ENCODE measurements around the gene RTP5. TPM values are rescaled to one million over a fixed set of nuclear protein-coding genes. Genes with fewer than 3 reads are reported as not detected.

RTP5 gene
- total RNA-seq, 4 donors from 2014 or later: 0.33 TPM; not detected in 3

DNA sequence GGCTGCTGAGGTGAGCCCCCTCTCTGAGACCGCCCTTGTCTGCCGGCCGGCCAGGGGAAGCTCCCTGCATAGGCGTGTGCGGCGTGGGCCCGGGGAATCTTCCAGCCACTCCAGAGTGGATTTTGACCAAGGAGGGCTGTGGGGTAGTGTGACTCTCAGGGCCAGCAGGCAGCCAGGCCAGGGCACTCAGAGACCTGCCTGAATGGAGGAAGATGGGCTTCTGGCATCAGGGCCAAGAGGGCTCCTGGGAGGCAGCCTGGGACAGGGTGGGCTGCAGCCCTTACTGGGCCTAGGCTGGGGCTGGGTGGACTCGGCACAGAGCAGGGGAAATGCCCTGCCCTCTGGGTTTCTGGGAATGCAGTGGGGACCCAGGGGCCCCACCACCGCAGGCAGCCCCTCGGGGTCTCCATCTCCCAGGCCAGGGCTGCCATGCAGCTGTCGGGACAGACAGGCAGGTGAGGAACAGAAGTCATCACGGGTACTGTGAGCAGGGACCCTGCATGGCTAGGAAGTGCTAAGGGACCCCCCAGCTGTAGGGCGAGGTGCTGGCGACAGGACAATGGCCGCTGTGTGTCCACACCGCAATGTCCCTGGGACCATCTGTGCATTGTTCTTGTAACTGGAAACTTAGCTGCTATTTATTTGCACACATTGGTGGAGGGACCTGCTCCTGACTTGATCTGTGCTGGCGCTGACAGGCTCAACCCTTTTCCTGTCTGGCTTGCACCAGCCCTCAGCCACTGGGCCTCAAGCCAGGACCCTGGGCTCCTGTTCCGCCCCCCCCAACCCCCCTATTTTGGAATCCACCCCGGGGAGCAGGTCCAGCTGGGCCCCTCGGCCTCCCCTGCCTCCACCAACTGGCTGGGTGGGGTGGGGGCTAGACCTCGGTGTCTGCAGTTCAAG is 14.9 kb upstream of the RTP5 start:
- TF ChIP-seq, protein P1, sequence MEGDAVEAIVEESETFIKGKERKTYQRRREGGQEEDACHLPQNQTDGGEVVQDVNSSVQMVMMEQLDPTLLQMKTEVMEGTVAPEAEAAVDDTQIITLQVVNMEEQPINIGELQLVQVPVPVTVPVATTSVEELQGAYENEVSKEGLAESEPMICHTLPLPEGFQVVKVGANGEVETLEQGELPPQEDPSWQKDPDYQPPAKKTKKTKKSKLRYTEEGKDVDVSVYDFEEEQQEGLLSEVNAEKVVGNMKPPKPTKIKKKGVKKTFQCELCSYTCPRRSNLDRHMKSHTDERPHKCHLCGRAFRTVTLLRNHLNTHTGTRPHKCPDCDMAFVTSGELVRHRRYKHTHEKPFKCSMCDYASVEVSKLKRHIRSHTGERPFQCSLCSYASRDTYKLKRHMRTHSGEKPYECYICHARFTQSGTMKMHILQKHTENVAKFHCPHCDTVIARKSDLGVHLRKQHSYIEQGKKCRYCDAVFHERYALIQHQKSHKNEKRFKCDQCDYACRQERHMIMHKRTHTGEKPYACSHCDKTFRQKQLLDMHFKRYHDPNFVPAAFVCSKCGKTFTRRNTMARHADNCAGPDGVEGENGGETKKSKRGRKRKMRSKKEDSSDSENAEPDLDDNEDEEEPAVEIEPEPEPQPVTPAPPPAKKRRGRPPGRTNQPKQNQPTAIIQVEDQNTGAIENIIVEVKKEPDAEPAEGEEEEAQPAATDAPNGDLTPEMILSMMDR (IDR thresholded peaks at IDR 0.05; ENCODE audit: low read depth): no peak

DNA sequence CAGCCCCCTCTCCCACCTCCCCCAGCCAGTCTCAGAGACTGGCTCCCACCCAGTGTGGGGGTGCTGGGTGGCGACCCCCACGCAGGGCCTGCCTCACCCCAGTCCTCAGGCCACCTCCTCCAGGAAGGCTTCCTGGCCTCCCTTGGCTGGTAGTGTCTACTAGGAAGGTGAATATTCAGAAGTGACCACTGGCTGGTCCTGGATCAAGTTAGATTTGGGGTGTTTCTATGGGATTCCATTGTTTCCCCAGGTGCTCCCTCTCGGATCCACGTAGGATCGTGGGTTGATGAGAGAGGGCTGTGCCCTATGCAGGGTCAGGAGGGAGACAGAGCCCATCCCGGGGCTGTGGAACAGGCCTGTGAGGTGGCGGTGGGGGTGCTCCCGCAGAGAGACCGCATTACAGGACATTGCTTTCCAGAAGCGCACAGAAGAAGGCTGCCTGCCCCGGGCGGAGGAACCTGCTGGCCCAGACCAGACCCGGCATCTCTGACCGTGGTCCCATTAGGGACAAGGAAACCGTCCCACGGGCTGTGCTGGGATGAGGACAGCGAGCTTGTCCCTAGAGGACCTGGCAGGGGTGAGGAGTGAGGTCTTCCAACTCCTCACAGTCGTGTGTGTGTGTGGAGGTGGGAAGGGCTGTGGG is 14.2 kb upstream of the RTP5 start:
- TF ChIP-seq, protein P1 (IDR thresholded peaks at IDR 0.05; ENCODE audit: low read depth): no peak

DNA sequence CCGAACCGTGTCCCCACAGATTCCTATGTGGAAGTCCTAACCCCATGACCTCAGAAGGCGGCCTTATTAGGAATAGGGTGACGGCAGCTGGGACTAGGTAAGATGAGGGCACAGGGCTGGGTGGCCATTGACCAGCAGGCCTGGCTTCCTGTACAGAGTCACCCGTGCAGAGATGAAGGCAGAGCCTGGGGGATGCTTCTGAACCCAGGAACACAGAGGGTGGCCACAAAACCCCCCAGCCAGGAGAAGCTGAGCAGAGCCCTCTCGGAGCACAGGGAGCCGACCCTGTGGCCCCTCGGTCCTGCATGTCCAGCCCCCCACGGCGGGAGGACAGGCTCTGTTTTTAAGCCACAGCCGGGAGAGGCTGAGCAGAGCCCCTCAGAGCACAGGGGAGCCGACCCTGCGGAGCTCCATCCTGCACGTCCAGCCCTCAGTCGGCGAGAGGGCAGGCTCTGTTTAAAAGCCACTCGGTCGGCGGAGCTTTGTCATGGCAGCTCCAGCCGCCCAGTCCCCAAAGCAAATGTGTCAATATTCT is 13.6 kb upstream of the RTP5 start:
- TF ChIP-seq, protein P1 (IDR thresholded peaks at IDR 0.05; ENCODE audit: low read depth): no peak

DNA sequence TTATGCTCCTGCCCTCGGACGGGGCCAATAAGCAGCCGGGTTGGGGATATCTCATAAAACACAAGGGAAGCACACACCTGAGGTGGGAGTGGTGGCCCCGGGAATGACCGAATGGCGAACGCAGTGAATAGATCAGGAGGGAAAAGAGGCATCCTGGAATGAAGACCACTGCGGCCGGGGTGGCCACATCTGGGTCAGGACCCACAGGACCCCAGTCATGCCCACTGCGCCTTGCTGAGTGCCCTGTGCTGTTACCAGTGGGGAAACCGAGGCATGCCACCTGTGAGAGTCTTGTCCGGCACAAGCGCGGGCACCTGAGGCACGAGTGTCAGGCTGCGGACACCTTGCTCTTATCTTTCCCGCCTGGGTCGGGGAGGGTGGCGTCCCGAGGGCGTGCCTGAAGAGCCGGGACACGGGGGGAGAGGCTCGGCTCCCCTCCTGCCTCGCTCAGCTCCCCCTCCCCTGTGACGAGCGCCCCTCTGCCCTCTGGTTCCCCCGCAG is 12.4 kb upstream of the RTP5 start:
- TF ChIP-seq, protein P1 (IDR thresholded peaks at IDR 0.05; ENCODE audit: low read depth): no peak

DNA sequence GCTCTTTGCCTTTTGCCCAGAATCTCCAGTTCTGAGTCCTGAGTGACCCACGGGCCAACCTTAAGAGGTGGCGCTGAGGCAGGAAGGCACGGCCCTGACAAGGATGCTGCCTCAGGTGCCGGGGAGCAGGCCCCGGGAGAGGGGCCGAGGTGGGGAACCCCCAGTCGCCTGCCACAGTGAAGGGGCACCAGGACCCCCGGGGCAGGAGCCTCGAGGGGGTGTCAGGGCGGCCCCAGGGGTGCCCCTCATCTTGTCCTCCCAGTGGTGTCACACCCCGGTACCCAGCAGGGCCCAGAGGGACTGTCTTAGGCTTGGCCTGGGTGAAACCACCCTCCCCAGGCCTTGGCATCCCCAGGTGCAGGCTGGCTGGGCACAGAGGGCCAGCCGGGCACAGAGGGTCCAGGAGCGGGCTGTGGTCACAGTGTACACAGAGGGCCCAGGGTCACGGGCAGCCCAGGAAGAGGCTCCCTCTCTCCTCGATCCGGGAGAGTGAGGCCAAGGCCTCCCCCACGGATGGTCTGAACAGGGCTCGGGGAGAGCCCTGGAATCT is 11.9 kb upstream of the RTP5 start:
- TF ChIP-seq, protein P1 (IDR thresholded peaks at IDR 0.05; ENCODE audit: low read depth): no peak

DNA sequence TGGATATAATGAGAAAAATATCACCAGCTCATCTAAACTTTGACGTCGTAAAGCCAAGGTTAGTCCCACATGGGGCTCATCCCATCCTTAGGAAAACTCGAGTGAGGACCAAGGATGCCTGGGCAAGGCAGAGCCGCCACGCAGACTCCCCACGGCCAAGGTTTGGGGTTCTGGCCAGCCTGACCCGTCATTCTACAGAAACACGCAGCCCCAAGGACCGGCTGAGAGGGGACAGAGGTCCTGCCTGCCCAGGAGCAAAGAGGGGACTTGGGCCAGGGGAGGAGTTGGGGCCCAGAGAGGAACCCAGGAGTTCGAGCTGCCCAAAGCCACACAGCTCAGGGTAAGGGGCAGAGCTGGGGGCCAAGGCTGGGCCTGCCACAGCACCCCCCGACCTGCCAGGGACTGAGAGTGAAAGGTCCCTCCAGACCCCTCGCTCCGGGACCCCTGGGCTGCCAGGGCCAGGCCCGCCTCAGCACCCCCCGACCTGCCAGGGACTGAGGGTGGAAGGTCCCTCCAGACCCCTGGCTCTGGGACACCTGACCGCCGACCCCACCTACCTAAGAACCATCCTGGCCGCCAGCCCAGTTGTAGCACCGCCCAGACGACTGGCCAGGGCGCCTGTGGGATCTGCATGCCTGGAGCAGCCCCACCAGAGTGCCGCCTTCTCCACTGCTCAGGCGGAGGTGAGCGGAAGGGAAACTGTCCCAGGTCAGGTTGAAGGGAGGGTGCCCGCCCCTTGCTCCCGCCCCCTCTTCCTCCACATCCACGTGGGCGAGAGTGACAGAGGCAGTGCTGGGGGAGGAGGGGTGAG is 11.1 kb upstream of the RTP5 start, which contains the start of gene PDCD1:
PDCD1 (minus strand) TSS at position 689 of the 811 bp plus-strand sequence; CDS start at position 633, 56 bp downstream.
- TF ChIP-seq, protein P1 (IDR thresholded peaks at IDR 0.05; ENCODE audit: low read depth): no peak

All from subcutaneous adipose tissue (tissue), 4 donors.